ENCODE results near the gene ITPR3. TPM values are rescaled to one million over a fixed set of nuclear protein-coding genes. Genes with fewer than 3 reads are reported as not detected.

ITPR3 gene
- total RNA-seq, 6 donors from 2014 or later, result 95.6 to 179 (median 137) TPM

DNA sequence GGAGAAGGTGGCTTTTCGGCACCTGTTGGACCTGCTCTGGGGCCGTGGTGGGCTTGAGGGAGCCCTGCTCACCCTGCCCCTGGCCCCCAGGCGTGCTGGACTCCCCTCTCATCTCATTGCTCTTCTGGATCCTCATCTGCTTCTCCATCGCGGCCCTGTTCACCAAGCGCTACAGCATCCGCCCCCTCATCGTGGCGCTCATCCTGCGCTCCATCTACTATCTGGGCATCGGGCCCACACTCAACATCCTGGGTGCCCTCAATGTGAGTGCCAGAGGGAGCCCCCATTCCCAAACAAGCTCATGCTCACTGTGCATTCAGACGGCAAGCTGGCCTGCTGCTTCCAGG, 68.0 kb downstream of the ITPR3 start:
- Histone ChIP-seq H3K36me3 (peaks cover 16 to 99% (median 94%) of the 10 kb centered on the region in 4 donors), H3K27ac (no peak overlapping the region), H3K4me1 (peaks cover 17 to 24% (median 19%) of the 10 kb centered on the region in 4 donors), H3K27me3 (no peaks in the 10 kb centered on the region), H3K4me3 (no peak overlapping the region), H3K9me3 (no peaks in the 10 kb centered on the region)
- DNase-seq, result peak in 1 of 2 donors; percentile 55
- 84 to 92% methylated on average over 9 to 11 of the region's 12 CpGs for WGBS, 2 donors
- ATAC-seq (ENCODE audit: low FRiP score in 2 of 2), result no peak
- TF ChIP-seq, protein P1, sequence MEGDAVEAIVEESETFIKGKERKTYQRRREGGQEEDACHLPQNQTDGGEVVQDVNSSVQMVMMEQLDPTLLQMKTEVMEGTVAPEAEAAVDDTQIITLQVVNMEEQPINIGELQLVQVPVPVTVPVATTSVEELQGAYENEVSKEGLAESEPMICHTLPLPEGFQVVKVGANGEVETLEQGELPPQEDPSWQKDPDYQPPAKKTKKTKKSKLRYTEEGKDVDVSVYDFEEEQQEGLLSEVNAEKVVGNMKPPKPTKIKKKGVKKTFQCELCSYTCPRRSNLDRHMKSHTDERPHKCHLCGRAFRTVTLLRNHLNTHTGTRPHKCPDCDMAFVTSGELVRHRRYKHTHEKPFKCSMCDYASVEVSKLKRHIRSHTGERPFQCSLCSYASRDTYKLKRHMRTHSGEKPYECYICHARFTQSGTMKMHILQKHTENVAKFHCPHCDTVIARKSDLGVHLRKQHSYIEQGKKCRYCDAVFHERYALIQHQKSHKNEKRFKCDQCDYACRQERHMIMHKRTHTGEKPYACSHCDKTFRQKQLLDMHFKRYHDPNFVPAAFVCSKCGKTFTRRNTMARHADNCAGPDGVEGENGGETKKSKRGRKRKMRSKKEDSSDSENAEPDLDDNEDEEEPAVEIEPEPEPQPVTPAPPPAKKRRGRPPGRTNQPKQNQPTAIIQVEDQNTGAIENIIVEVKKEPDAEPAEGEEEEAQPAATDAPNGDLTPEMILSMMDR (IDR thresholded peaks at IDR 0.05), result no peak
- no peak for TF ChIP-seq POLR2AphosphoS5 (IDR thresholded peaks at IDR 0.05)
- no peak for TF ChIP-seq POLR2A (IDR thresholded peaks at IDR 0.05)
- TF ChIP-seq EP300 (IDR thresholded peaks at IDR 0.05), result no peak

GRCh38 chr6:33689879-33690278, 68.8 kb downstream of the ITPR3 start:
- Histone ChIP-seq H3K4me1 (peaks cover 23 to 32% (median 26%) of the 10 kb centered on the region in 4 donors), H3K4me3 (no peak overlapping the region), H3K27ac (no peak overlapping the region), H3K36me3 (peaks cover 16 to 99% (median 88%) of the 10 kb centered on the region in 4 donors), H3K9me3 (no peaks in the 10 kb centered on the region), H3K27me3 (no peaks in the 10 kb centered on the region)
- WGBS, 2 donors, result 89 to 92% methylated on average over 5 to 10 of the region's 10 CpGs
- DNase-seq, result no peak
- no peak for TF ChIP-seq POLR2A (IDR thresholded peaks at IDR 0.05)
- TF ChIP-seq POLR2AphosphoS5 (IDR thresholded peaks at IDR 0.05), result no peak
- TF ChIP-seq EP300 (IDR thresholded peaks at IDR 0.05), result no peak
- TF ChIP-seq, protein P1 (IDR thresholded peaks at IDR 0.05), result no peak
- no peak for ATAC-seq (ENCODE audit: low FRiP score in 2 of 2)

- peaks cover 32 to 41% (median 35%) of the 10 kb centered on the region in 4 donors for H3K4me1 ChIP-seq
- DNase-seq (peak in 1 of 2 donors; percentile 36), ATAC-seq (ENCODE audit: low FRiP score in 2 of 2) (no peak)
- TF ChIP-seq EP300 (IDR thresholded peaks at IDR 0.05), result no peak
- TF ChIP-seq, protein P1 (IDR thresholded peaks at IDR 0.05), result no peak
- no peaks in the 10 kb centered on the region for H3K9me3 ChIP-seq
- no peaks in the 10 kb centered on the region for H3K27me3 ChIP-seq
- H3K27ac ChIP-seq, result no peak overlapping the region
- WGBS, 2 donors, result 85 to 90% methylated on average over 13 of the region's 13 CpGs
- no peak overlapping the region for H3K4me3 ChIP-seq
- H3K36me3 ChIP-seq, result peaks cover 17 to 99% (median 85%) of the 10 kb centered on the region in 4 donors
Observed at GRCh38 chr6:33690766-33691165, 69.6 kb downstream of the ITPR3 start.

- Histone ChIP-seq H3K27me3 (no peaks in the 10 kb centered on the region), H3K36me3 (peaks cover 14 to 98% (median 84%) of the 10 kb centered on the region in 4 donors), H3K9me3 (no peaks in the 10 kb centered on the region), H3K27ac (peak overlapping the region in 2 of 4 donors; percentile 48 to 61), H3K4me1 (peaks cover 40 to 49% (median 43%) of the 10 kb centered on the region in 4 donors), H3K4me3 (no peak overlapping the region)
- no peak for ATAC-seq (ENCODE audit: low FRiP score in 2 of 2)
- DNase-seq, result peak in 1 of 2 donors; percentile 40
- WGBS, 2 donors, result 91 to 92% methylated on average over 8 to 15 of the region's 15 CpGs
- TF ChIP-seq EP300 (IDR thresholded peaks at IDR 0.05) (no peak), POLR2AphosphoS5 (IDR thresholded peaks at IDR 0.05) (no peak), POLR2A (IDR thresholded peaks at IDR 0.05) (no peak)
- TF ChIP-seq, protein P1 (IDR thresholded peaks at IDR 0.05), result no peak
Observed at GRCh38 chr6:33691456-33692077, 70.4 kb downstream of the ITPR3 start.
